Posterior cingulate gyrus (tissue), 11 donors: ENCODE data around the gene ART4.

Source experiments
- DNase-seq, 10 donors: peaks; one replicate each; pipeline versions ENCODE4 v3.0.0 to v3.0.0-alpha.2; 2020 to 2021; ENCODE audit warnings: mixed read lengths in 3 of 10
- intact Hi-C: fragments of 100-400 bp; cut with DNase I; formaldehyde crosslinking; loops from one replicate; pipeline ENCODE4 v1.15.1; 2023

The ART4 gene

DNA sequence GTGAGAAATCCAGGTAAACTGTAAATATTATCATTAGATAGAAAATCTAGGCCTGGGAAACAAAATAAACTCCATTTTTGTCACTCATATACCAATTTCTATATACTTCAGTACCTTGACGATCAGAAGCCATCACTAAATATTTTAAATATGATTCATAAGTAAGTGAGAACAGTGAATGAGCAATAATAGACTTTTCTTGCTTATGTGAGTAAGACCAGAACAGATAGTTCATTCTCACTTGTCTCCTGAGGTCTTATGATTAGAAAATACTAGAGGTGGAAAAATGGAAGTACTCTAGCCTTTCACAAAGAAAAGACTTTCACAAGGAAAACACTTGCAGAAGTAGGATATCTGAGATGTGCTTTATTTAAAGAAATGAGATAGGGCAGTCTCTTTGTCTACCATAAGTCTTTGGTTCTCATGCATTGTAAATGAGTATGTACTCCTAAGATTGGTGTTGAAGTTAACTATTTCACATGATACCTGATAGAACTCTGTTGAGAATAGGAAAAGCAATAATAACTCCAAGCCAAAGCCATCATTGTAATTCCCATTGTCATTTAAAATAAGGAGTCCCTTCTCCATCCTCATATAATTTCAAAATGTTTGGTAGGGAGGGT is 19.2 kb downstream of the ART4 start:
- intact Hi-C loops, result no loop called here
- DNase-seq, result no peak

GRCh38 chr12:14814014-14814413 is 29.3 kb downstream of the ART4 start, which contains the start of gene SMCO3:
TSS of gene SMCO3 (minus strand) at chr12:14814182. CDS start at chr12:14806680, 7,502 bp downstream.
- intact Hi-C loops, result no loop called here
- no peak for DNase-seq

GRCh38 chr12:14811486-14811885 is 31.8 kb downstream of the ART4 start:
- DNase-seq, result no peak
- intact Hi-C loops, result no loop called here

- DNase-seq, result no peak
- intact Hi-C loops, result no loop called here
Measured at GRCh38 chr12:14810953-14811483, 32.3 kb downstream of the ART4 start.

GRCh38 chr12:14810167-14810952 is 33.0 kb downstream of the ART4 start:
- DNase-seq, result no peak

DNA sequence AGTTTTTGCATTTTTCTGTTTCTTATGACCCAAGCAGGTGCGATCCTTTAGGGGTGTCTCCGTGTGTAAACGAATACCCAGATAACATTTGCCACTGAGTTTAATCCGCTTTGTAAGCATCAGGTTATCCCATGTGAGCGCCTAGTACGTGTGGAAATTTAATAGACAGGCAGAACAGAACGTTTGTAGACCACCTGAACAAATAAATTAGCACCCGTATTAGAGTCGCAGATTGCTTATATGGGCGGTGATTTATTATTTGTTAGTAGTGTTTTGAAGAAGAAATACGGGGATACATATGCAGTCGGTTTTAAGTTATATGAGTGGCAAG is 39.5 kb downstream of the ART4 start:
- DNase-seq, result no peak
- intact Hi-C loops, result loop anchor here (2.0 kb wide), 1 partner anchor 29 kb away; a partner anchor contains a TSS

More at GRCh38 chr12:14810167-14810952, 33.0 kb downstream of the ART4 start:
- intact Hi-C loops, result no loop called here

DNA sequence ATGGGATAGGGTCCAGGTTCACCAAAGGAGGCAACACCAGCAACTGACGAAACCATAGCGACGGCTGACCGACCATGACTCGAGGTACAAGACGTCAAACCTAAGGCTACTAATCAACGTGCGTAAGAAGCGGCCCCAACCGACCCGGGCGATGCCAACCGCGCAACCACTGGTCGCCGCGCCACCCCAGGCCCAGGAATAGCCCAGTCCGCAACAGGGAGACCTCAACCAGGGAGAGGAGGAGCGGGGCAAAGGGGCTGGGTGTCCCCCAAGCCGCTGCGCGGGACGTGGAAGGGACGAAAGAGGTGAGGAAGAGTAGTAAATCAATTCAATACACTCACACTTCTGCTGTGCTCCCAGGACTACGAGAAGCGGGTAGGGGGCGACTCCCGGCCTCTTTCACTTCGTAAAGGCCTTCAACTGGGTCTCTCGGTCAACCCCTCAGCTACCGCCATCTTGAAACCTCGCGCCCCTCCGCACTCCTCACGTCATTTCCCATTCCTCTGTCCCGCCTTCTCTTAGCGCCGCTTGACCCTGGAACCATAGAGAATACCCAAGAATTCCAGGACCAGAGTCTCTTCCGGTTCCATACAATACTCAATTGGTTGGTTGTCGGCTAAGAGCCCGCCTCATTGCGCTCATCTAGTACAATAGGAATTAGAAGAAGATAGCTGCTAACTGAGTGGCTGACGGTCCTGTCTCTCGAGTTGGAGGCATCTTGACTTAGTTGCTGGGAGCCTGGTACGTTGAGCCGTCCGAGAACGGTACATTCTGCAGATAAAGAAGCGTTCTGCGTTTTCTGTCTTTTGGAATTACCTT is 40.1 kb downstream of the ART4 start, which contains the start of the genes C12orf60 and WBP11:
Gene C12orf60, plus strand, starts transcription at position 660 of the 819 bp plus-strand sequence. CDS start 19,266 bp downstream, outside the sequence.
Gene WBP11, minus strand, starts transcription at position 468 of the 819 bp plus-strand sequence. CDS start 2,095 bp downstream, outside the sequence.
- intact Hi-C loops, result loop anchor here (2.0 kb wide), 1 partner anchor 28 kb away; a partner anchor contains a TSS
- DNase-seq, result peak; percentile 88 to 99 (median 90)

DNA sequence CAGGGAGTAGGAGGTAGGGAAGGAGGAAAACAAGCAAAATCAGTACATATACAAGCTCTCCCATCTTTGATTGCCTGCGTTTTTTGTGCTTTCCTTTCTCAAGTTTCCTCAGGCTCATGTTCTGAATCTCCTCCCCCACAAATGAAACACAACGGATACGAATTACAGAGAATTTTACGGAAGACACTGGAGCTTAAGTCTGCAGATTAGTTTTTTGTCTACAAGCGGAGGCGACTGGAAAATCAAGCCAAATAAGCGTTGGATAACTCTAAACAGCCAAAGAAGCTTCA is 40.7 kb downstream of the ART4 start:
- intact Hi-C loops, result loop anchor here (2.0 kb wide), 1 partner anchor 28 kb away; a partner anchor contains a TSS
- no peak for DNase-seq

DNA sequence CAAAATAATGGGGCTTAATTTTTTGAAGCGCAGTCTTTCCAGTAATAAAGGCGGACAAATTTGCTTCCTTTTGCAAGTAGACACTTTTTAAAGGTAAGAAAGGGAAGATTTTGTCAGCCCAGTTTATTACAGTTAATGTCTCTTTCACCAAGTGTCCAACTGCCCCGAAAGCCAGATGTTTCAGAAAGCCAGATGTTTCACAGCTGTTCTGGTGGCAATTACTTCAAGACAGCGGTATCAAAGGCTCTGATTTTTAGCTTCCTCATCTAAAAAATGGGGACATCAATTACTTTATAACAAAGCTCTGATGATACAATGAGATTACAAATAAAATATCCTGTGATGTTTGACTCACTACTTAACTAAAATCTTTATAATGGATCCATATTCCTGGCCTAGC is 41.1 kb downstream of the ART4 start:
- intact Hi-C loops, result loop anchor here (2.0 kb wide), 1 partner anchor 27 kb away; a partner anchor contains a TSS
- DNase-seq, result no peak

DNA sequence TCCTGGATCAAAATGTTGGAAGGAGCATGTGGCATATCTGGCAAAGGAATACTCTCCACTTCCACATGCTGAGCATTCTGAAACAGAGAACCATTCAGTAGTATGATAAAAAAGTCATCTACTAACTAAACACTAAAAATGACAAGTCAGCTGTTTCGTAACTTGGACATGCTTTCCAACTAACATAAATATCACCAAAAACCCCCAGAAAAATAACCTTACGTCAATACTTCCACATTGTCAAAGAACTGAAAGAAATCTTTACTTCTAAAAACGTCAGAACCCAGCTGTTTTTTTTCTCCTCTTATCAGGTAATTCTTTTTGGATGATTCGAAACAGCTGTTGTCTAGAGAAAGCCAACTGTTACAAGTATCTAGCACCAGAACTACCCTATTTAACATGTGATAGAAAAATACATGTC is 48.3 kb downstream of the ART4 start:
- no peak for DNase-seq
- intact Hi-C loops, result no loop called here

- intact Hi-C loops, result no loop called here
Measured at GRCh38 chr12:14785568-14785967, 57.8 kb downstream of the ART4 start.

GRCh38 chr12:14784471-14784870 is 58.9 kb downstream of the ART4 start:
- intact Hi-C loops, result no loop called here
- no peak for DNase-seq

More at GRCh38 chr12:14785568-14785967, 57.8 kb downstream of the ART4 start:
- no peak for DNase-seq

GRCh38 chr12:14782756-14783155 is 60.6 kb downstream of the ART4 start:
- intact Hi-C loops, result no loop called here
- no peak for DNase-seq

GRCh38 chr12:14781563-14781962 is 61.8 kb downstream of the ART4 start:
- intact Hi-C loops, result no loop called here
- no peak for DNase-seq

DNA sequence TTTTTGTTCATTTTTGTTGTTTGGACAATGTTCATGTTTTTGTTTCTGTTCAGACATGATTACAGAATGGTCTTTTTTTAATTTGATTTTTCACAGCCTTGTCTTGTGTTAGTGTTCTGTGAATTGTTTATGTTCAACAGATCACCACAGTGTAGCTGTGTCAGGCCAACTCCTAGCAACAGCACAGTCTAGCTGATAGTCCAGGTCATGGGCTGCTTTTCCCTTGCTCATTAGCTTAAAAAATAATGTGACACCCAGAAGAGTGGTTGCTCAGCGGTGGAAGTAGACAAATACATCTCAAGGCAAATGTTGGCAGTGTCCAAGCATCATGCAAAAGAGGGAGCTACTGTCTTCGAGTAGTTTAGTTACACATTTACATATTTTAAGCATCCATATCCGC is 62.5 kb downstream of the ART4 start:
- DNase-seq, result no peak
- intact Hi-C loops, result no loop called here

GRCh38 chr12:14779834-14780233 is 63.5 kb downstream of the ART4 start:
- intact Hi-C loops, result no loop called here
- no peak for DNase-seq

DNA sequence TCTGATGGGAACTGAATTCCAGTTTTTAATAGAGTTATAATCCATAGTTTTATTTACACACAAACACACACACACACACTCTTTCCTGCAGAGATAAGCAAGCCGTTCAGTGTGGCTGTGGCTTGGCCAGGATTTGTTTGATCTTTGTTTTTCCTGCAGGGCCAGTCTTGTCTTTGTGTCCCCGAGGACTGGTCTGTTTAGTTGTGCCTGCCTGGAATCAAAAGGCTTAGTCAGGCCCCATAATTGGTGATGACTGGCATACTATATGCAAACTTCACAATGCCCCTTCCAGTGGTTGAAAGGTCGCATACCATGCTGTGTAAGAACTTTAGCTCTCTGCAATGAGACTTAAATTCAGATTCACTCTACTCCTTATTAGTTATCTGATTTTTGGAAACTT is 66.1 kb downstream of the ART4 start:
- DNase-seq, result no peak
- intact Hi-C loops, result no loop called here

- intact Hi-C loops, result no loop called here
- no peak for DNase-seq
Measured at GRCh38 chr12:14776236-14776961, 66.9 kb downstream of the ART4 start.

GRCh38 chr12:14775636-14775980 is 67.7 kb downstream of the ART4 start:
- DNase-seq, result no peak
- intact Hi-C loops, result loop anchor here (2.0 kb wide), 1 partner anchor 27 kb away; the partner anchor contains the start of genes C12orf60 and WBP11
